ENCODE data around the gene LCN15.

Gene LCN15

GRCh38 chr9:136754059-136754572 lies 10.2 kb downstream of the LCN15 start:
- DNase-seq: no peak

- DNase-seq: no peak
Observed at GRCh38 chr9:136753371-136754058, 10.8 kb downstream of the LCN15 start.

- no peak for DNase-seq
Observed at GRCh38 chr9:136751814-136752213, 12.5 kb downstream of the LCN15 start.

- DNase-seq: no peak
Observed at GRCh38 chr9:136751244-136751643, 13.1 kb downstream of the LCN15 start.

- DNase-seq: no peak
Observed at GRCh38 chr9:136750526-136750925, 13.8 kb downstream of the LCN15 start.

GRCh38 chr9:136748666-136749611 lies 15.4 kb downstream of the LCN15 start:
- DNase-seq: no peak

- no peak for DNase-seq
Observed at GRCh38 chr9:136748201-136748600, 16.1 kb downstream of the LCN15 start, which contains the start of gene LCN6. TSS of gene LCN6 (minus strand) at chr9:136748525. CDS start at chr9:136748483, 42 bp downstream.

GRCh38 chr9:136747161-136748060 lies 16.9 kb downstream of the LCN15 start:
- no peak for DNase-seq

GRCh38 chr9:136746621-136747020 lies 17.7 kb downstream of the LCN15 start:
- DNase-seq: no peak

- DNase-seq: no peak
Observed at GRCh38 chr9:136746155-136746490, 18.2 kb downstream of the LCN15 start.

GRCh38 chr9:136745389-136746154 lies 18.7 kb downstream of the LCN15 start:
- DNase-seq: no peak

GRCh38 chr9:136744773-136745172 lies 19.5 kb downstream of the LCN15 start:
- no peak for DNase-seq

GRCh38 chr9:136743639-136744211 lies 20.6 kb downstream of the LCN15 start:
- DNase-seq: no peak

GRCh38 chr9:136742591-136743391 lies 21.5 kb downstream of the LCN15 start, which contains the start of gene LCN10:
TSS of gene LCN10 (minus strand) at chr9:136742940. CDS start at chr9:136742903, 37 bp downstream.
- DNase-seq: no peak

GRCh38 chr9:136741883-136742571 lies 22.3 kb downstream of the LCN15 start:
- no peak for DNase-seq

- no peak for DNase-seq
Observed at GRCh38 chr9:136740971-136741882, 23.1 kb downstream of the LCN15 start.

- no peak for DNase-seq
Observed at GRCh38 chr9:136740491-136740890, 23.8 kb downstream of the LCN15 start.

- no peak for DNase-seq
Observed at GRCh38 chr9:136740069-136740468, 24.2 kb downstream of the LCN15 start.

- DNase-seq: no peak
Observed at GRCh38 chr9:136739509-136739908, 24.8 kb downstream of the LCN15 start.
